ENCODE data around the gene PNCK. TPM values are rescaled to one million over a fixed set of nuclear protein-coding genes. Genes with fewer than 3 reads are reported as not detected.
"Not testable (repeated sequence)": the region's sequence is repeated elsewhere in the genome, so short reads cannot be mapped to it uniquely, and the experiment has no call there.

PNCK gene
- total RNA-seq, 1 donor from 2014 or later = 0.99 TPM

GRCh38 chrX:153697924-153698865, 24.6 kb upstream of the PNCK start:
- DNase-seq = no peak

GRCh38 chrX:153696986-153697722, 23.5 kb upstream of the PNCK start:
- DNase-seq = not testable (repeated sequence)

- not testable (repeated sequence) for DNase-seq
These were observed 22.9 kb upstream of the PNCK start for GRCh38 chrX:153696538-153696937.

- no peak for DNase-seq
These were observed 22.5 kb upstream of the PNCK start for GRCh38 chrX:153696100-153696499.

- no peak for DNase-seq
These were observed 21.2 kb upstream of the PNCK start for GRCh38 chrX:153694687-153695270.

- not testable (repeated sequence) for DNase-seq
These were observed 20.6 kb upstream of the PNCK start for GRCh38 chrX:153694256-153694655.

DNA sequence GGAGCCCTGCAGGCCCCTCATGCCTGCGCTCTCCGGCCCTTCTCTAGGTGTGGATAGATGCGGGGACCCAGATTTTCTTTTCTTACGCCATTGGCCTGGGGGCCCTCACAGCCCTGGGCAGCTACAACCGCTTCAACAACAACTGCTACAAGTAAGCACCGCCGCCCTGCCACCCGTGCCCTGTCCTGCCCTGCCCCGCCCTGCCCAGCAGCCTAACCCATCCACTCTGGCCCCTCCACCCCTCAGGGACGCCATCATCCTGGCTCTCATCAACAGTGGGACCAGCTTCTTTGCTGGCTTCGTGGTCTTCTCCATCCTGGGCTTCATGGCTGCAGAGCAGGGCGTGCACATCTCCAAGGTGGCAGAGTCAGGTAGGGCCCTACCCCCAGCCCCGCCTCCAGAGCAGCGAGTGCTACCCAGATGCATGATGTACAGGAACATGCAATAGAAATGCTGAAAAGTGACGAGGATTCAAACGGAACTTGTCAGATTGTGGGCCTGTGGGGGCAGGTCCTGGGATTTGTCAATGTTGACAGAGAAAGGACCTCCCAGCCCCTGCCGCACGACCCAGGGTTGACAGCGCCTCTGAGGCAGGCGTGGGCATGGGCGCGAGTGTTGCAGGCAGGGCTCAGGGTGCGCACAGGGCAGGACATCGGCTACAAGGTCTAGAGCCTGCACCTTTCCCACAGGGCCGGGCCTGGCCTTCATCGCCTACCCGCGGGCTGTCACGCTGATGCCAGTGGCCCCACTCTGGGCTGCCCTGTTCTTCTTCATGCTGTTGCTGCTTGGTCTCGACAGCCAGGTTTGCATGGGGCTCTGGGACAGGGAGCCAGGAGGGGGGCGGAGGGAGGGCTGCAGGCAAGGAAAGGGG, 19.8 kb upstream of the PNCK start:
- no peak for DNase-seq

GRCh38 chrX:153692611-153693156, 19.1 kb upstream of the PNCK start:
- DNase-seq = no peak

DNA sequence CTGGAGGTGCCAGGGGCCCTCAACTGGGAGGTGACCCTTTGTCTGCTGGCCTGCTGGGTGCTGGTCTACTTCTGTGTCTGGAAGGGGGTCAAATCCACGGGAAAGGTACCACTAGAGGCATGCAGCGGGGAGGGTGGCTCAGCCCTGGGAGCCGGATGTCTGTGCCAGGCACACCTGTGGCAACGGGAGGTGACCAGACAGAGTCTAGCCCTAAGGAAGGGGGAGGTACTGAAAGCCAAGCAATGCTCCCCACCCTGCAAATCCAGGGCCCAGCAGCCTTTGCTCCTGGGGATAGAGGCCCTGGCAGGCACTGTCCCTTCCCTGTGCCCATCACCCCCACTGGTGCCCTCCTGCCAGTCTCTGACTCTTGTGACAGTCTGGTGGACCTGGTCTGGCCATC, 18.4 kb upstream of the PNCK start:
- DNase-seq = no peak

- not testable (repeated sequence) for DNase-seq
These were observed 17.6 kb upstream of the PNCK start for GRCh38 chrX:153691032-153691827.

GRCh38 chrX:153690466-153690865, 16.9 kb upstream of the PNCK start:
- DNase-seq = no peak

- no peak for DNase-seq
These were observed 16.2 kb upstream of the PNCK start for GRCh38 chrX:153689654-153690465.

DNA sequence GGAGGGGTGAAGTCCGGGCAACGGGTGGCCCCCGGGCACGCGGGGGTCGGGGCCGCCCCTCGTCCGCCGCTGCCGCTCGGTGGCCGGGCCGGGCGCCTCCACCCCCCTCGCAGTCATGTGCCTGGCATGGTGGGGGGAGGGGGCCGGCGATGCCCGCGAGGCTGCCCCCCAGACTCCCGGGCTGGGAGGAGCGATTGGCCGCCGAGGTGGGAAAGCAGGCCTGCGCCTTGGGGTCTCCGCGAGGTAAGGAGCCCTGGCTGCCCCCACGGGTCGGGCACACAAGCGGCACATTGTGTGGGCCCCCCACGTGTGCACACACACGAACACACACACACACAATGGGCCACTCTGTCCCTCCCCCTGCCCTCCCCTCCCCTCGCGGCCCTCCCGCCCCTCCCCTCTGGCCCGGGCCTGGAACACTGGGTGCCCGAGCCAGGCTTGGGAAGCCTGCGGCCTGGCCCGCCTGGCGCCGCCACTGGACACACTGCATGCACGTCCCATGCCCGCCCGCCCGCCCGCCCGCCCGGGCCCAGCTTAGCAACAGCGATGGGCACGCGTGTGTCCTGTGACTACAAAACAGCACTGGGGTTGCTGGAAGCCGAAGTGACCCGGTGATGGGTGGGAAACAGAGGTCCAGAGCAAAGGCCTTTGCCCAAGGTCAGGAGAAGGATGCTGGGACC, 15.4 kb upstream of the PNCK start:
- no peak for DNase-seq

DNA sequence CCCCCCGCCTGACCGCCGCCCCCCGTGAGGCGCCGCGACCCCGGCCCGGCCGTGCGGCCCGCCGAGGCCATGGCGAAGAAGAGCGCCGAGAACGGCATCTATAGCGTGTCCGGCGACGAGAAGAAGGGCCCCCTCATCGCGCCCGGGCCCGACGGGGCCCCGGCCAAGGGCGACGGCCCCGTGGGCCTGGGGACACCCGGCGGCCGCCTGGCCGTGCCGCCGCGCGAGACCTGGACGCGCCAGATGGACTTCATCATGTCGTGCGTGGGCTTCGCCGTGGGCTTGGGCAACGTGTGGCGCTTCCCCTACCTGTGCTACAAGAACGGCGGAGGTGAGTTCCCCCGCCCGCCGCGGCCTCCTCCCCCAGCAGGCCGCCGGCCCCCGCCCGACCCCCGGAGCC, 14.9 kb upstream of the PNCK start:
- no peak for DNase-seq

- no peak for DNase-seq
These were observed 14.5 kb upstream of the PNCK start for GRCh38 chrX:153688071-153688470.

DNA sequence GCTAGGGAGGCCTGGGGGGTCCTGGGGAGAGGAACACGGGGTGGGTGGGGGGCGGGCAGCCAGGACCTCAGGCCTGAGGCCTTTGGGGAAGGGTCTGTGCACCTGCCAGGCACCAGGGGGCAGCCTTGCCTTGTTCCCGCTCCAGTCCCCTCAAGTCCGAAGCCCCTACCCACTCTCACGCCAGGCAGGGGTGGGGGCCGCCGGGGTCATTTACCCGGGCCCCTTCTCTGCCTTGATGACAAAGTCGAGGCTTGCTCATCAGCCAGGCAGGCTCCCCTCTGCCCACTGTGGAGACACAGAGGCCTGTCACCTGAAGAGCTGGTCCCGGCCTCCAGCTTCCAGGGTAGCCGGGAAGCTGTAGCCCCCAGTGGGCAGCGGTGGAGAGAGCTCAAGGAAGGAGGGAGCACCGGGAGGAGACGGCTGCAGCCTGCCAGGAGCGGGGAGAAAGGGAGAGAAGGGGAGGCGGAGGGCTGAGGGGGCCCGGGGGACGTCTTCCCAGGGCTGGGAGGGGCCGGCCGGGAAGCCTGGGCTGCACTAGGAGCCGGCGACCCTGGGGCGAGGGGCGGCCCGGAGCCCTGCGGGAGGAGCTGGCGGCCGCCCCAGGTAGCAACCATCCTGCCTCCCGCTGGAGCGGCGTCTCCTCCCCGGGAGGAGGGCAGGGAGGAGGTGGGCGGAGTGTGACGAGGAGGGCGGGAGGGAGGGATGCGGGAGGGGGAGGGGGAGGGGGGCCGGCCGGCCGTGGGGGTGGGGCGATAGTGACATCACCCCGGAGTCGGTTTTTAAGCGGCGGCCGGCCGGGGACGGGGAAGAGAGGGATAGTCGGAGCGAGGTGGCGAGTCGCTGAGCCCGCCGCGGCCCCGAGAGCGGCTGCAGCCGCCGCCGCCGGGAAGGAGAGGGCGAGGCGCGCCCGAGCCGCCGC, 13.8 kb upstream of the PNCK start, which contains the start of gene SLC6A8:
Gene SLC6A8 (plus strand): TSS at position 806 of the 919 bp plus-strand sequence. CDS start 649 bp downstream, outside the sequence.
- no peak for DNase-seq

GRCh38 chrX:153686711-153687110, 13.1 kb upstream of the PNCK start:
- DNase-seq = no peak
